Measurements from ENCODE around the gene RAPGEF2. TPM values are rescaled to one million over a fixed set of nuclear protein-coding genes. Genes with fewer than 3 reads are reported as not detected.

Gene RAPGEF2
- total RNA-seq, 1 experiment from 2014 or later, result 29.8 TPM

DNA sequence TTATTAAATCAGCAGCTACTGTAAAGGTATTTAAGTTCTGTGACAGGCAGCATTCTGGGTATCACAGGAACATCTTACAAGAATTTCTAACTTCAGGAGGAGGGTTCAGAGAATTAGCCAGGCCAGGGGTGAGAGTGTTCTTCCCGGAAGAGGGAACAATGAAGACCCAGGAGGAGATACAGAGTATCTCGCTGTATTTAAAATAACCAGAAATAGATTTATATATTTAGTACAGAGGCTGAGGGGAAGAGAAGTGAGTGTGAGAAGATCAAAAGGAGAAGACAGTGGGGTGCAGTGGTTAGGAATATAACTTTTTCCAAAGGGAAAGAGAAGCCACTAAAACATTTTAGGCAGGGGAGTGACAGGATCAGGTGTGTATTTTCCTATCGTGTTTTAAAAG is 186.8 kb downstream of the RAPGEF2 start:
- Histone ChIP-seq H3K36me3 (ENCODE audit: low read depth) (no peaks in the 10 kb centered on the region), H3F3A (ENCODE audit: insufficient read depth, low read depth) (no peaks in the 10 kb centered on the region), H4K20me1 (ENCODE audit: insufficient read depth) (no peaks in the 10 kb centered on the region), H3K27ac (no peak overlapping the region), H3K79me2 (ENCODE audit: low read depth) (no peaks in the 10 kb centered on the region), H3K4me1 (replicated peaks; ENCODE audit: insufficient read depth) (peaks cover 8% of the 10 kb centered on the region), H3K4me3 (no peak overlapping the region), H3K9me3 (ENCODE audit: insufficient read depth, low read depth) (no peaks in the 10 kb centered on the region), H2AFZ (no peak overlapping the region), H3K4me2 (no peak overlapping the region), H3K27me3 (ENCODE audit: insufficient read depth, low read depth) (no peaks in the 10 kb centered on the region), H3K9me2 (ENCODE audit: insufficient read depth) (no peaks in the 10 kb centered on the region)
- ChIA-PET POLR2A (ENCODE audit: unreplicated experiment) (no interaction called here), CTCF (no interaction called here)
- no peak for DNase-seq
- BruUV-seq (replicated peaks), result no TSS peak
- intact Hi-C loops (cut with micrococcal nuclease; ENCODE audit: unreplicated experiment), result no loop called here
- TF ChIP-seq, protein P1, sequence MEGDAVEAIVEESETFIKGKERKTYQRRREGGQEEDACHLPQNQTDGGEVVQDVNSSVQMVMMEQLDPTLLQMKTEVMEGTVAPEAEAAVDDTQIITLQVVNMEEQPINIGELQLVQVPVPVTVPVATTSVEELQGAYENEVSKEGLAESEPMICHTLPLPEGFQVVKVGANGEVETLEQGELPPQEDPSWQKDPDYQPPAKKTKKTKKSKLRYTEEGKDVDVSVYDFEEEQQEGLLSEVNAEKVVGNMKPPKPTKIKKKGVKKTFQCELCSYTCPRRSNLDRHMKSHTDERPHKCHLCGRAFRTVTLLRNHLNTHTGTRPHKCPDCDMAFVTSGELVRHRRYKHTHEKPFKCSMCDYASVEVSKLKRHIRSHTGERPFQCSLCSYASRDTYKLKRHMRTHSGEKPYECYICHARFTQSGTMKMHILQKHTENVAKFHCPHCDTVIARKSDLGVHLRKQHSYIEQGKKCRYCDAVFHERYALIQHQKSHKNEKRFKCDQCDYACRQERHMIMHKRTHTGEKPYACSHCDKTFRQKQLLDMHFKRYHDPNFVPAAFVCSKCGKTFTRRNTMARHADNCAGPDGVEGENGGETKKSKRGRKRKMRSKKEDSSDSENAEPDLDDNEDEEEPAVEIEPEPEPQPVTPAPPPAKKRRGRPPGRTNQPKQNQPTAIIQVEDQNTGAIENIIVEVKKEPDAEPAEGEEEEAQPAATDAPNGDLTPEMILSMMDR (conservative IDR thresholded peaks at IDR 0.05), result no peak
- TF ChIP-seq EZH2 (IDR thresholded peaks at IDR 0.05; ENCODE audit: low read depth), result no peak

DNA sequence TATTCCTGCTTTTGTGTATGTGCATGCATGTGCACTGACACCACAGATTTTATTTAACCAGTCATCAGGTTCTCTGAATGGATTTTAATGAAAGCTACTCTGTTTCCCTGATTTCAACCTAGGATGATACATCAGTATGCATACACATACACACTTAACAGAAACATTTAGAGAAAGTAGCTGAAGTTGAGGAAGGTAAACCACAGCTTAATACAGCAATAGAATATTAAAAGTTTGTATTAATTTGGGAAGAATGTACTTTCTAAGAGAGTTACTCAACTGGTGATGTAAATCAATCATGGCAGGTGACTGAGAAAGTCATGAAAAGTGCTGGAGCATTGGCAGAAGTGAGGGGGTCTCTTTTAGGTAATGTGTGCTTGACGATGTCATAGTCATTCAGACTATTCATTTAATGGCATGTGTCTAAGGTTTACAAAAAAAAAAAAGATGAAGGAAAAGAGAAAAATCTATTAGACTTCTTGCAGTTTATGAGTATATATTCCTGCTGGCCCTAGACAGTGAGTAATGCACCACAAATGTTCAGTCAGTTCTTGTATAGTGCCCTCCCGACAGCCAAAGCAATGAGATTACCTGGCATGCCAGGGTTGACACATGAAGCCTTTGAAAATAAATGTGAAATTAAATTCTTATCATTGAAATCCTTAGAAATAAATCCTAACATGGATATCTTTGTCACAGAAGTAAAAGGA is 187.6 kb downstream of the RAPGEF2 start:
- CTCF ChIA-PET, result interaction anchor here (0.7 kb wide), 1 partner anchor 490 kb away, joined by 4 read pairs; no protein-coding TSS in a partner anchor
- no peaks in the 10 kb centered on the region for H3K9me3 ChIP-seq (ENCODE audit: insufficient read depth, low read depth)
- no peak overlapping the region for H2AFZ ChIP-seq
- H3K4me1 ChIP-seq (replicated peaks; ENCODE audit: insufficient read depth), result peaks cover 11% of the 10 kb centered on the region
- intact Hi-C loops (cut with micrococcal nuclease; ENCODE audit: unreplicated experiment), result no loop called here
- H3K4me2 ChIP-seq, result no peak overlapping the region
- H4K20me1 ChIP-seq (ENCODE audit: insufficient read depth), result no peaks in the 10 kb centered on the region
- no peak overlapping the region for H3K4me3 ChIP-seq
- no peaks in the 10 kb centered on the region for H3K9me2 ChIP-seq (ENCODE audit: insufficient read depth)
- POLR2A ChIA-PET (ENCODE audit: unreplicated experiment), result no interaction called here
- no peak for TF ChIP-seq EZH2 (IDR thresholded peaks at IDR 0.05; ENCODE audit: low read depth)
- TF ChIP-seq, protein P1 (conservative IDR thresholded peaks at IDR 0.05), result no peak
- H3K27me3 ChIP-seq (ENCODE audit: insufficient read depth, low read depth), result no peaks in the 10 kb centered on the region
- BruUV-seq (replicated peaks), result no TSS peak
- H3K36me3 ChIP-seq (ENCODE audit: low read depth), result no peaks in the 10 kb centered on the region
- H3K27ac ChIP-seq, result no peak overlapping the region
- H3K79me2 ChIP-seq (ENCODE audit: low read depth), result no peaks in the 10 kb centered on the region
- DNase-seq, result no peak
- no peaks in the 10 kb centered on the region for H3F3A ChIP-seq (ENCODE audit: insufficient read depth, low read depth)

DNA sequence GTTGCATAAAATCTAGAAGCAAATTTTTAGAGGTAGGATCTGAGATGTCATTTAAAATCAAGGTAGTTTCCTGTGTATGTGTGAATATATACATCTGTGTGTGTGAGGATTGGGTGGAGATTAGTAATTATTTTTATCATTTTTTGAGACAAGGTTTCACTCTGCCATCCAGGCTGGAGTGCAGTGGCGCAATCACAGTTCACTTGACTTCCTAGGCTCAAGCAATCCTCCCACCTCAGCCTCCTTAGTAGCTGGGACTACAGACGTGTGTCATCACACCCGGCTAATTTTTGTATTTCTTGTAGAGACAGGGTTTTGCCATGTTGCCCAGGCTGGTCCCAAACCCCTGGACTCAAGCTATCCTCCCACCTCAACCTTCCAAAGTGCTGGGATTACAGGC is 188.3 kb downstream of the RAPGEF2 start:
- intact Hi-C loops (cut with micrococcal nuclease; ENCODE audit: unreplicated experiment), result no loop called here
- Histone ChIP-seq H3K27ac (no peak overlapping the region), H3K79me2 (ENCODE audit: low read depth) (no peaks in the 10 kb centered on the region), H3K27me3 (ENCODE audit: insufficient read depth, low read depth) (no peaks in the 10 kb centered on the region), H3K36me3 (ENCODE audit: low read depth) (no peaks in the 10 kb centered on the region), H4K20me1 (ENCODE audit: insufficient read depth) (no peaks in the 10 kb centered on the region), H3F3A (ENCODE audit: insufficient read depth, low read depth) (no peaks in the 10 kb centered on the region), H3K9me3 (ENCODE audit: insufficient read depth, low read depth) (no peaks in the 10 kb centered on the region), H3K4me1 (replicated peaks; ENCODE audit: insufficient read depth) (peaks cover 18% of the 10 kb centered on the region), H3K4me3 (no peak overlapping the region), H2AFZ (no peak overlapping the region), H3K9me2 (ENCODE audit: insufficient read depth) (no peaks in the 10 kb centered on the region), H3K4me2 (no peak overlapping the region)
- TF ChIP-seq, protein P1 (conservative IDR thresholded peaks at IDR 0.05), result no peak
- no peak for TF ChIP-seq EZH2 (IDR thresholded peaks at IDR 0.05; ENCODE audit: low read depth)
- CTCF ChIA-PET, result no interaction called here
- no peak for DNase-seq
- POLR2A ChIA-PET (ENCODE audit: unreplicated experiment), result interaction anchor here (0.6 kb wide), 1 partner anchor 433 kb away, joined by 3 read pairs; no protein-coding TSS in a partner anchor
- no TSS peak for BruUV-seq (replicated peaks)

Measured in PC-9 (cell line).